ENCODE data around the gene ZBTB2.
A peak's percentile ranks its signal among the peaks of the same experiment; 100 is the strongest.
"Not testable (repeated sequence)": the region's sequence is repeated elsewhere in the genome, so short reads cannot be mapped to it uniquely, and the experiment has no call there.

The ZBTB2 gene

DNA sequence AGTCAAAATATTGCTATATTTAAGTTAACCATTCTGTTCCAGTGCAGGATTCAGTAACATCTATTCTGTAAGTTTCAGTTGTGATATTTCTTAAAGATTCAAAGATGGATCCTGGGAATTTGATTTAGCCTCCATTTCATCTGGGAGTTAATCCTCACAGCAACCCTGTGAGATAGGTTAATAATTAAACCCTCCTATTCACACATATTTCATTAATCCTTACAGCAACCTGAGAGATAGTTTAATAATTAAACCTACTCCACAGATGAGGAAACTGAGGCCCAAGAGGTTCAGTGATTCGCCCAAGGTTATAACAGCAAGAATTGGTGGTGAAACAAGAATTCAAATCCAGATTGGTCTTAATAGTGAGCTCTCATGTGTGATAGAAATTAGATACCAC is 10.9 kb upstream of the ZBTB2 start:
- no peak for DNase-seq (ENCODE audit: low read depth)

DNA sequence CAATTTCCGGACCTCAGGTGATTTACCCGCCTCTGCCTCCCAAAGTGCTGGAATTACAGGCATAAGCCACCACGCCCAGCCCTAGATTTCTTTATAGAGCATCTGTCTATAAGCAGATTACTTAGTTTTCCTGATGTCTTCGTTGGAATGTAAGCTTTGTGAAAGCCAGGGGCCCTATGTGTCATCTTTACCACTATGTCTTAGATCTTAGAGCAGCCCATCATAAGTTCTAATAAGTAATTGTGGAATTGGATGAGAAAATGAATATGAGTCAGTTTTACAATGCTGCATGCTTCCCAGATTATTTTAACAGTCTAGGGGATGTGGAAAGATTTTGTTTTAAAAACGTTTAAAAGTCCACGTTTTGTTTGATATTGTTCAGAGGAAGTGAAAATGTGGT is 9.1 kb upstream of the ZBTB2 start:
- no peak for DNase-seq (ENCODE audit: low read depth)

DNA sequence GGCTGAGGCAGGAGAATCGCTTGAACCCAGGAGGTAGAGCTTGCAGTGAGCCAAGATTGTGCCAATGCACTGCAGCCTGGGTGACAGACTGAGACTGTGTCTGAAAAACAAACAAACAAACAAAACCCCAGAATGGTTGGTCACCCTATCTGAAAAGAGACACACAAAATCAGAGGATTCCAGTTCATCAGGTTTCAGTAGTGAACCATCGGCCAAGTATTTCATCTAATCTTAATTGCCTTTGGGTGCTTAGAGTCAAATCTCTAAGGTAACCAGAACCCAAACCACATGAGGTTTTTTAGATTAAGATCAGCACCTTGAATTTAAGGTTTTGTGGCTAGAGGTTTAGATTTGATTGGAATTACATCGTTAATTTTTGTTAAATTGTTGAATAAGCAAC is 8.3 kb upstream of the ZBTB2 start:
- no peak for DNase-seq (ENCODE audit: low read depth)

DNA sequence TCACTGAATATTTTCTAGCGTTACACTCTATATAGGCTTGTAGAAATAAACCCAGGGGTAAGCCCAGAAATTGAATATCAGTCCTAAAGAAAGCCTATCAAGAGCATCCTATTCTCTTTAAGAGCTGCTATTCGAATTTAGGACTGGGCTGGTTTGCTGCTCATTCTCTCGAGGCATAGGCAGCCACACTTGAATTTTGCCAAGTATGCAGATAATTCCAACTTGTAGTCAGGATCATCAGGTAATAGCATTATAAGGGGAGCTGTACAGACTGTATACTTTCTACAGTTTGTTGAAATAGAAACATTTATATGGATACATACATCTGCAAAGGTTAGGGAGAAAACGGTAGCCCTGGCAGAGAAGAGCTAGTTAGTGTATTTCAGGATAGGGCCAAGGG is 2.1 kb upstream of the ZBTB2 start:
- DNase-seq (ENCODE audit: low read depth): no peak

DNA sequence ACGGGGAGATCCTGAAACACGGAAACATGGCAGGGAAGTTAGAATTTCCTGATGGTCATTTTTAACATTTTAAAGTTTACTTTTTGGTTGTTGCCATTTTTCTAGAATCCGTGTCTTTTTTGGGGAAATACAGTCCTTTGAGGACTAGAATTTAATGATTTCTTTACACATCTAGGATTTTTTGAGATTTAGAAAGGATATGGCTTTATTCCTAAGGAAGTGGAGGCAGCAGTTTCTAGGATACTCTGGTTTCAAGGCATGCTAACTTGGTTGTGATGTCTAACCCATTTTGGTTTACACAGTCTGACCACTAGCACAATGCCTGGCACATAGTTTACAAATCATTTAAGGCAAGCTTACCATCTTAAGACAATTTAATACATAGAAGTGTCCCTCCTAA is 1.1 kb upstream of the ZBTB2 start:
- no peak for DNase-seq (ENCODE audit: low read depth)

- peak; percentile 82 for DNase-seq (ENCODE audit: low read depth)
These were observed 398 bp downstream of the ZBTB2 start for GRCh38 chr6:151390851-151391470.

DNA sequence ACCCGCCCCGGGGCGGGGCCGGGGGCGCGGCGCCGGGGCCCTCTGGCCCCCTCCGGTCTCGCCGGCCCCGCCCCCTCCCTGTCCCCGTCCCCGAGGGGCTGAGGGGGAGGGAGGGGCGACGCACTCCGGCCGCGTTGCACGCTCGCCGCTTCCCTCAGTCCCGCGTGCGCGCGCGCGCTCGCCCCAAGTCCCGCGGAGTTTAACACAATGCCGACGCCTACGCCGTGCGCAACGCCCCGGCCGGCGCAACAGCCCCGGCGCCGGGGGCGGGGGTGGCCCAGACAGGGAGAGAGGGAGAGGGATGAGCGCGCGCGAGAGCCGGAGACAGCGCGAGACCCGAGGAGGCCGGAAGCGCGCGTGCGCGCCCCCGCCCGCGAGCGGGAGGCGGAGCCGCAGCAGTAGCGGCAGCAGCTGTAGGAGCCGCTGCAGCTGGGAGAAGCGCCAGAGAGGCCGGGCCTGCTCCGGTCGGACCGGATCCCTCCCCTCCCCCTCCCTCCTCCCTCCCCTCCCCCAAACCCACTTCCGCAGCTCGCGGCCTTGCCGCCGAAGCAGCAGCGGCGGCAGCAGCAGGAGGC is 996 bp downstream of the ZBTB2 start:
- DNase-seq (ENCODE audit: low read depth): peak; percentile 95

GRCh38 chr6:151389618-151390275 is 1.6 kb downstream of the ZBTB2 start:
- DNase-seq (ENCODE audit: low read depth): no peak

GRCh38 chr6:151388997-151389617 is 2.3 kb downstream of the ZBTB2 start:
- no peak for DNase-seq (ENCODE audit: low read depth)

GRCh38 chr6:151388236-151388635 is 3.1 kb downstream of the ZBTB2 start:
- no peak for DNase-seq (ENCODE audit: low read depth)

DNA sequence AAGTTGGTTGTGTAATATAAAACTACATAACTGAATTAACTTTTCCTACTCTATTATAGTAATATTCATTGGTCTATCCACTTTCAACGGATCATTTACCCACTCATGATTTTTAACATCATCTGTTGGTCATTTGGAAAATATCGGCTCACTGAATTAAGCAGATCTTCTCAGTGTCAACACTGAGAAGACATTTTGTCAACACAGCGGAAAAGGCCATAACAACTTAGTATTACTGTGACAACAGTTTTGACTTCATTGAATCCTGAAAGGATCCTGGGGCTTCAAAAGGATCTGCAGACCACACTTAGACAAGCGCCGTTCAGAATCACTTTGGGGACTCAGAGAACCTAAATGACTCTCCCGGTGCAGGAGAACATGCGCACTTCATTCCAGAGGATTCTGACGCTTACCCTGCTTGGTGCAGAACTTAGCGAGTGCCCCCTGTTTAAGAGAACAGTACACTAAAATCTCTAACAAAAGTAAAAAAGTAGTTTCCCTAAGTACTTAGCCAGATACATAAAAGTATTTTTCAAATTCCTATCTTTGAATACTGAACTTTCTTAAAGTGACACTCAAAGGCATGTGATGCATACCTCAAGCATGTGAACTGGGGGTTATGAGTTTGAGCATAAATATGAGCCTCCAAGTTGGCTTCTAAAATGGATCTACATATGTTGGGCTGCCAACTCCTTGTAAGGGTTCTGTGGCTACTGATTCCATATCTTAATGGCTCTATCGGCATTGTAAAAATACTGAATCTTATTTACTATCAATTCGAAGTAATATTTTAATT is 4.0 kb downstream of the ZBTB2 start:
- no peak for DNase-seq (ENCODE audit: low read depth)

GRCh38 chr6:151385177-151385576 is 6.2 kb downstream of the ZBTB2 start:
- no peak for DNase-seq (ENCODE audit: low read depth)

GRCh38 chr6:151384151-151384550 is 7.2 kb downstream of the ZBTB2 start:
- no peak for DNase-seq (ENCODE audit: low read depth)

- DNase-seq (ENCODE audit: low read depth): not testable (repeated sequence)
These were observed 8.7 kb downstream of the ZBTB2 start for GRCh38 chr6:151382631-151383030.

GRCh38 chr6:151381722-151382121 is 9.6 kb downstream of the ZBTB2 start:
- no peak for DNase-seq (ENCODE audit: low read depth)

- no peak for DNase-seq (ENCODE audit: low read depth)
These were observed 10.5 kb downstream of the ZBTB2 start for GRCh38 chr6:151380848-151381205.

DNA sequence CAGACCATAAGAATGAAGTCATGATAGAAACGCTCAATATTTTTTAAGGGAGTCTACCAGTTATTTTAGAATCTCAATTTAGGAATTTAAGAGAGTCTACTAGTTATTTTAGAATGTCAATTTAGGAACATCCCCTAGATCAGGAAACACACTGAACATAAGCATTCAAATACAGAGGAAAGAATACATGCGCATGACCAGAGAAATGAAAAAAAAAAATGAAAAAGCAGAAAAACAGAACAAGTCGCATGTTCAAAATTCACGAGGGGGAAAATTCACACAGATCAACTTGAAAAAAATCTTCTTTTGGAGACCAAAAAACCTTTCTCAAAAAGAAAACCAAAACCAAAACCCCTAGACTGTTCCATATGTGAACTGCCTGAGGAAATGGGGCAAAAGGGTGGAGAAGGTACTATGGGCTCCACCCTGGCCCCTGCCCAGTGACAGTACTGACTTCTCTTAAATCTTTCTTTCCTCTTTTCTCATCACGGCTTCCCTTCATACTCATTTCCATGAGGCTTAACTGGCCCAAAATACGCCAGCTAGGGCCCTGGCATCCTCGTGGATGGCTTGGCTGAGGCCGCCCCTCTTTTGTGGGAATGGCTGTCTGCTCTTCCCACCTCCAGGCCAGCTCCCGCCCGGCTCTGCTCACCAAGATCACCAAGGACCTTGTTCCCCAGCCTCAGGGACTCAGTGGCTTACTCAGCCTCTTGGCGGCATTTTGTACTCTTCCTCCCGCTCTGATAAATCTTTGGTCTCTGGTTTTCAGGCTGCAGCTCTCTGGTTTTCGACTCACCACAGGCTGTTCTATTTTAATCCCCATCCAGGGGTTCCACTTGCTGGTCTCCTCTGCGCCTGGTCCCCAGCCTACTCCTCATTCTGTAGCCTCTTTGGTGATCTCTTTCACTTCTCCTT is 11.2 kb downstream of the ZBTB2 start:
- DNase-seq (ENCODE audit: low read depth): no peak

- no peak for DNase-seq (ENCODE audit: low read depth)
These were observed 14.3 kb downstream of the ZBTB2 start for GRCh38 chr6:151377095-151377494.

- no peak for DNase-seq (ENCODE audit: low read depth)
These were observed 14.9 kb downstream of the ZBTB2 start for GRCh38 chr6:151376440-151376839.

DNA sequence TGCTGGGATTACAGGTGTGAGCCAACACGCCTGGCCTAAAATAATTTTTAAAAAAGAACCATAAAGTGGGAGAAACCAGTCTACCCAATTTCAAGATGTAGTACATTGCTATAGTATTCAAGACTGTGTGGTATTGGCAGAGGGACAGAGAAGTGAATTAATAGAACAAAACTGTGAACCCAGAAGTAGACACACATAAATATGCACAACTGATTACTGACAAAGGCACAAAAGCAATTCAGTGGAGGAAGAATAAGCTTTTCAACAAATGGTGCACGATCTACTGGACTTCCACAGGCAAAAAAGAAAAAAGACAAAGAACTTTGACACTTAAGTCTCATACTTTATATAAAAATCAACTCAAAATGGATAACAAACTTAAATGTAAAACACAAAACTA is 15.5 kb downstream of the ZBTB2 start:
- no peak for DNase-seq (ENCODE audit: low read depth)

GRCh38 chr6:151374036-151374683 is 17.2 kb downstream of the ZBTB2 start:
- DNase-seq (ENCODE audit: low read depth): no peak
